Posterior cingulate gyrus (tissue), 11 donors: ENCODE measurements around the gene ZFR2.

ENCODE experiments used
- DNase-seq, 10 donors: peaks; one replicate each; pipeline versions ENCODE4 v3.0.0 to v3.0.0-alpha.2; 2020 to 2021; ENCODE audit warnings: mixed read lengths in 3 of 10
- intact Hi-C: fragments of 100-400 bp; cut with DNase I; formaldehyde crosslinking; loops from one replicate; pipeline ENCODE4 v1.15.1; 2023

ZFR2 gene

DNA sequence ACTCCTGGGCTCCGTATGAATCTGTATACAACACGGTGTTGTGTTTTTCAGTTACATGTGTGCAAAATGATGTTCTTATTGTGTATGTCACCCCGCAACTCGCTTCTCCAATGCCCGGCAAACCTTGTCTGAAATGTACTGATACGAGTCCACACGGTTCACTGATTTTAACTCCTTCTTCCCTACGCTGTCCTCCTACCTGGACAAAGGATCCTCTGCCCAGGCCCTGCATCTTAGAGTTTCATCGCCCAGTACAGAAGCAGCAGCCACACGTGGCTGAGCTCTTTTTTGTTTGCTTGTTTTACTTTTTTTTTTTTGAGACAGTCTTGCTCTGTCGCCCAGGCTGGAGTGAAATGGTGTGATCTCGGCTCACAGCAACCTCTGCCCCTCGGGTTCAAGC lies 28.9 kb downstream of the ZFR2 start:
- intact Hi-C loops: no loop called here
- DNase-seq: no peak

DNA sequence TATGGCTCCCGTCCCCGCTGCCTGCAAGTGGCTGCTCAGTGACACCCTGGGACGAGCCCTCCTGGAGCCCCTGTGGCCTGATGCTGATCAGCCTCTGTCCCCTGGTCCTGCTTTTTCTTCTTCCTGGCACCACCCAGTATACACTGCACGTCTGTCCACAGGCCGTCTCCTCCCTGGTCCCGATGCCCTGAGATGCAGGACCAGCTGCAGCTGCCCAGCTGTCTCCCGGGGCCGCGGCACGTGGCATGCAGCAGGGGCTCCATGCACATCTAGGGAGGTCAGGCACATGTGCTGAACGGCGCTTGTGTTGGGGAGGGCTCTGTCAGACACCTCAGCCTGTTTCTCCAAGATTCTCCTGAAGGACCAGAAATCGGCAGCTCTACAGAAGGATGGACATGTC lies 30.2 kb downstream of the ZFR2 start:
- no peak for DNase-seq
- intact Hi-C loops: no loop called here

DNA sequence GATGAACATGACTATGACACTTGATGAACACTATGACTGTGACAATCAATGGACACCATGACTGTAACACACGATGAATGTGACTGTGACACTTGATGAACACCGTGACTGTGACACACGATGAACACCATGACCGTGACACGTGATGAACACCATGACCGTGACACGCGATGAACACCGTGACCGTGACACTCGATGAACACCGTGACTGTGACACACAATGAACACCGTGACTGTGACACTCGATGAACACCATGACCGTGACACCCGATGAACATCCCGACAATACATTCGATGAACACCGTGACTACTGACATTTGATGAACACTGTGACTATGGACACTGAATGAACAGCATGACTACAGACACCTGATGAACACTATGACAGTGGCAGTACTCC lies 30.9 kb downstream of the ZFR2 start:
- intact Hi-C loops: no loop called here
- DNase-seq: no peak

DNA sequence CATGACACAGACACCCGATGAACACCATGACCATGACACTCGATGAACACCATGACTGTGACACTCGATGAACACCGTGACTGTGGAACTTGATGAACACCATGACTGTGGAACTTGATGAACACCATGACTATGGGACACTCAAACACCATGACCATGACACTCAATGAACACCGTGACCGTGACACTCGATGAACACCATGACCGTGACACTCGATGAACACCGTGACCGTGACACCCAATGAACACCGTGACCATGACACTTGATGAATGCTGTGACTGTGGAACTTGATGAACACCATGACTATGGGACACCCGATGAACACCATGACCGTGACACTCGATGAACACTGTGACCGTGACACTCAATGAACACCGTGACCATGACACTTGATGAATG lies 31.5 kb downstream of the ZFR2 start:
- DNase-seq: no peak
- intact Hi-C loops: no loop called here

DNA sequence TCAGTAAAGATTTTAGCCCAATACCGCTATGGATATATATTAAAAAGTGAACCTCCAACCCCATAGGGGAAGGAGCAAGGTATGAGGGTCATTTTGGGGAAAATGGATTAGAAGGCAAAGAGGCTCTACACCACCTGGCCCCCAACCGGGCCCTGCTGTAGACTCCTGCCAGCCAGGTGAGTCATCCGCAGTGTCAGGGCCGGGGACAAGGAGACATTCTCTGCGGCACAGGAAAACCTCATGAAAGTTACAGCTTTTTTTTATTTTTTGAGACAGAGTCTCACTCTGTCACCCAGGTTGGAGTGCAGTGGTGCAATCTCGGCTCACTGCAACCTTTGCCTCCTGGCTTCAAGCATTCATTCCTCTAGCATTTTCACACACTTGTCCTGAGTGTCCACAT lies 32.0 kb downstream of the ZFR2 start:
- no peak for DNase-seq
- intact Hi-C loops: no loop called here

DNA sequence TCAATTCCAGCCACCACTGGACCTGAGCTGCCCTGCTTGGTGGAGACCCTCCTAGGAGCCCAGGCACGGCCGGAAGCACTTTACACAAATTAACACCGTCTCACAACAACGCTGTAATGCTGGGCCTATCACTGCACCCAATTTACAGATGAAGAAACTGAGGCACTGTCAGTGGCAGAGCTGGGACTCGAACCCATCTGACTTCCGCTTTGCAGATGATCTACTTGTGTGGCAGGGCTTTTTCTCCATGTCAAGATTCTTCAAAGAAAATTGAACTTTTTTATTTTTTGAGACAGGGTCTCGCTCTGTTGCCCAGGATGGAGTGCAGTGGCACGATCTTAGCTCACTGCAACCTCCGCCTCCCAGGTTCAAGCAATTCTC lies 33.8 kb downstream of the ZFR2 start:
- intact Hi-C loops: no loop called here
- no peak for DNase-seq

DNA sequence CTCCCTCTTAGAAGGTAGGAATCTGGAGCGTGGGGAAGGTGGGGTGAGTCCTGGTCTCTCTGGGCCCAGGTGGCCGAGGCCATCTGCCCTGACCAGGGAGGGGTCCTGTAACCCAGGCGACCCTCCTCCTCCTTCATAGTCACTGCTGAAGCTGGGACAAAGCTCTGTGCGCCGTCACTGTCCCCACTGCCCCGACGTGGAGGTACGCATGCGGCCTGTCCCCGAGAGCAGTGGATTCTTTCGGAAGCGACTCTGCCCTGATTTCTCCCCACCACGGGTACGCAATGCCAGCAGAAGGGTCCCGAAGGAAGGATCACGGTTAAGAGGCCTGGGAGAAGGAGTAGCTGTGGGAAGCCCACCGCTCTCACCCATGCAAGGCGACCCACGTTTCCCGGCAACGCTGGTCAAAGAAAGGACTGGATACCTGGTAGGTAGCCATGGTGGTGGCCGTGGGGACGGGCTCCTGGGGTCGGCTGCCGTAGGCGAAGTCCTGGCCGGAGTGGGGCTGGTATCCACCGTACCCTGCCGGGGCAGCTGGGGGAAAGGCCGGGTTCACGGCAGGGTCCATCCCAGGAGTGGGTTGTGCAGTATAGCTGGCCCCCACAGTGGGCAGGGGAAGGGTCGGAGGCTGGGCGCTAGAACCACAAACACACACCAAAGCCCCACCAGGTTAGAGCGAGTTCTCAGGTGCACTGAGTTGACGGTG lies 34.3 kb downstream of the ZFR2 start:
- DNase-seq: peak in 1 of 10 donors; percentile 70
- intact Hi-C loops: no loop called here

DNA sequence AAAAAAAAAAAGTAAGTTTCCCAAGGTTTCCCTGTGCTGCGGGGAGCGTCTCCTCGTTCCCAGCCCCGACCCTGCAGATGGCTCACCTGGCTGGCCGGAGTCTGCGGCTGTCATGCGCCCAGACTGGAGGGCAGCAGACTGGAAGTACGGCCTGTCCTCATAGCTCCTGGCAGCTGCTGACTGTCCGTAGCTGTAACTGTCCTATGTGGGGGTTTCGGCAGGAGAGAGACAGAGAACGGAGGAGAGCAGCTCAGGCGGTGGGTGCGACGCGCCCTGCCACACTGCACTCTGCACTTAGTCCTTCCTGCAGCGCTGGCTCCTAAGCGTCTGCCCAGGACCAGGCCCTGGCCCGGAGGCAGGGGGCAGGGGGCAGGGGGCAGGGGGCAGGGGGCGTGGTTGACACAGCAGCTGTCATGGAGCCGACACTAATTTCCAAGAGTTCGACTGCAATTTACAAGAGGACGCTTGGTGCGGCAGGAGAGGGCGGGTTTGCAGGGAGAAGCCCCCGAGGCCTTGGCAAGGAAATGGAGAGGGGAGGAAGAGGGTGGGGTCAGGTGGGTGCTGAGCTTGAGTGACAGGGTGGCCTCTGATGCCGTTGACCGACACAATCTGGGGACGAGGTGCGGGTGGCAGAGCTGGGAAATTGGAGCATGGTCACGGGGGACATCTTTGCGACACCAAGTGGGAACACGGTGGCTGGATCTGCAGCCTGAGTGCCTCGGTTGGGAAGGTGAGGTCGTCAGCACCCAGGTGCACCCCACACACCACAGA lies 35.1 kb downstream of the ZFR2 start:
- intact Hi-C loops: no loop called here
- peak in 1 of 10 donors; percentile 48 for DNase-seq

DNA sequence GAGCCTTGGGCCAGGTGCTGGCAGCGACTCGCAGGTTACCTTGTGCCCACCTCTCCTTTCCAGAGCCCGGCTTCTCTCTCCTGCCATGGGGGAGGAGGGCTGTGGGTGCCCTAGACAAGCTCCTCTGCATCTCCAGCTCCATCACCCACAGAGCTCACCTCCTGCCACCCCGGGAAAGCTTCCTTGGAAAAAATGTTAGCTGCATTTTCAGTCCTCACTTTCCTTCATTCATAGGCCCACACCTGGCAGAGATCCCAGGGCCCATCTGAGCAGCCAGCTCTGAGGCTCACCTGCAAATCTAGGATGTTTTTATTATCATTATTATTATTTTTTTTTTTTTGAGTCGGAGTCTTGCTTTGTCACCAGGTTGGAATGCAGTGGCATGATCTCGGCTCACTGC lies 36.8 kb downstream of the ZFR2 start:
- DNase-seq: no peak
- intact Hi-C loops: no loop called here

DNA sequence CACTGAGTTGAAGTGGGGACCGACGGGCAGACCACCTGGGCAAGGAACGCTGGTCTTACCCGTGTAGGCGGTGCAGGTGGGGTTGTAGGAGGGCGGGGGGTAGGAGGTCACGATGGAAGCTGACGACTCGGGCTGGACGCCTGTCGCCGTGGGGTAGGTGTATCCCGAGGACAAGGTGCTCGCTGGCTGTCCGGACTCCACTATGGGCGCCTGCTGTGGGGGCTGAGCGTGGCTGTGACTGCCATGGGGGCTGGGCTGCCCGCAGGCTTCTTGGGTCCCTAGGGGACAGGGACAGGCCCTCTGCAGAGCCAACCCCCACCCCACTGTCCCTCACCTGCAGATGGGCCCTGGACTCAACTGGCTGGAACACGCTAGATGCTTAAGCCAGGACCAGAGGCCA lies 37.2 kb downstream of the ZFR2 start:
- intact Hi-C loops: no loop called here
- DNase-seq: no peak

DNA sequence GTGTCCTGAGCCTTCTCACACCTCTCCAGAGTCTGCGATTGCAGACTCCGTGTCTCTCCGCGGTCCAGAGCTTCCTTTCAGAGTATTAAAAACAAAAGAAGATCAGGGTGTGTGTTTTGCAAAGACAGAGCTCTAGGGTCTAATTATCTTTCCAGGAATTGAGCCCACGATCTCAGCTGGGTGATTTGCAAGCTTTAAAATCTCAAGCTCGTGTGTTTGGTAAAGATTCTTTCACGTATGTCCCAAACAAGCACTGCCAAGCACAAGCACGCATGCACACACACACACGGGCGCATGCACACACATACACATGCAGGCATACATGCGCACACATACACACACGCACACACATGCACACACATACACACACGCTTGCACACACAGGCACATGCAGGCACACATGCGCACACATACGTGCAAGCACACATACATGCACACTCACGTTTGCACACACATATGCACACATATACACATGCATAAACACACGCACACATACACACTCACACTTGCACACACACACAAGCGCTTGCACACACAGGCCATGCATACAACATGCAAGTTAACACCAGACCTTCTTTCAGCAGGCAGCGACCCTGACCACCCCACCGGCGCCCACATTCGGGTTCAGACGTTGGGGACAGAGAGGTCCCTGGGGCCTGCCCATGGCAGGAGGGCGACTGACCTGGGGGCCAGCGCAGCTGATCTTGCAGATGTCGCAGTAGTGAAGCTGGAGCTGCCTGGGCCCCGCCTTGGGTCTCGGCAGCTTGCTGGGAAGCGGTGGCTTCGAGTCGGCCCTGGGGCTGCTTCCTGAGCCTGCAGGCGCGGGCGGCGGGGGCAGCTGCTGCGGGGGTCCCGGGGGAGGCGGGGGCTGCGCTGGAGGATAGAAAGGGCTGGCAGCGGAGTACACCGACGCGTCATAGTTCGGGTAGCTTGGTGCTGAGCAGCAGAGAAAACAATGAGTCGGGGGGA lies 37.9 kb downstream of the ZFR2 start:
- intact Hi-C loops: no loop called here
- no peak for DNase-seq

DNA sequence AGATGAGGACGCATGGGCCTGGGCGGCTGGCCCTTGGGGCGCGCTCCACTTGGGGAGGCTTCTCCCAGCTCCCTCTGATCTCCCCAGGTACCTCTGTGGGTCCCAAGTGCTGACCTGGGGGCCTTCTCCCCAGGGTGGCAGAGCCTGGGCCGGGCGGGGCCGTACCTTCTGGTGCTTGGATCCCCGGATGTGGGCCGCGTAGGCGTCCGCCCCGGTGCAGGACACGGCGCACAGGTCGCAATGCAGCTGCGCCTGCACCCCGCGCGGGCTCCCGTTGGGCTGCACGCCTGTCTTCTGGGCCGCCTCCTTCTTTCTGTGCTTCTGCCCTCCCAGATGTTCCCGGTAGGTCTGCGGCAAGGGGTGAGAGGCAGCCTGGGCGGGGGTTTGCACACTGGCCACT lies 41.5 kb downstream of the ZFR2 start:
- no peak for DNase-seq
- intact Hi-C loops: no loop called here

DNA sequence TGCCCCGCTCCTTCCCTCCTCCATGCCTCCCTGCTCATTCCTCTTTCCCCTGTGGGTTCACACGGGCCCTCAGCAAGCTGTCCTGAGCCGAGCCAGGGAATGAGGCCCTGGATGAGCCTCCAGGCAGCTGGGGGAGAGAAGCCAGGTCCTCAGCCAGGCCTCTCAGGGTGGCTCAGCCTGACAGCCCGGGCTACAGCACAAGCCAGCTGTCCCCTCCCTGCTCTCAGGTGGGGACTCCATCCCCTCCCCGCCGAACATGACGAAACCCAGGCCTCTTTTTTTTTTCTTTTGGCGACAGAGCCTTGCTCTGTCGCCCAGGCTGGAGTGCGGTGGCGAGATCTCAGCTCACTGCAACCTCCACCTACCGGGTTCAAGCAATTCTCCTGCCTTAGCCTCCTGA lies 42.7 kb downstream of the ZFR2 start:
- intact Hi-C loops: no loop called here
- no peak for DNase-seq

DNA sequence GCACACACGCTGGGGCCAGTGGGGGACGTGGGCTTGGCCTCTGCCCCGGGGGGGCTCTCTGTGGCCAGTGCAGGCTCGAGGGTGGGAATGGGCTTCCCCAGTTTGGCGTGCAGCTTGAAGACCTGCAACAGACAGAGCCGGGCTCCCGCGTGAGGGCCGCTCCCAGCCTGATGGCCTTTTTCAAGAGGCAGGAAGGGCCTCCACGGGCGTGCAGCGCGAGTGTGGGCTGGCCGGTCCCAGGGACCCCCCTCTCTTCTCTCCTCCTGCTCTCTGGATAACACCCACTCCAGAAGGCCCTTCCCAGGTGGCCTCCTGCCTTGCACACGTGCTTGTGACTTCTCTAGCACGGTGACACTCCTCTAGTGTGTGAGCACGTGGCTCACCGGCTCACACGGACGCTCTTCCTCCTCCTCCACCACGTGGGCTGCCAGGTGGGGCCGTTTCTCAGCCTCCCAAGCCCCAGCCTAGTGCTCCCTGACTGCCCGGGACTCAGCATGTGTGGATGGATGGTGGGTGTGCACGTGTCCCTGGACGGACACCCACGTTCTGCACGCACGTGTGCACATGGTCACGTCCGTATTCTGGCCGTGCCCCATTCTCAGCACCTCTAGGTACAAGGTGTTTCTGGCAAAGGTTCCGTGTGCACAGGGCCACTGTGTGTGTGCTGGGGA lies 43.4 kb downstream of the ZFR2 start:
- DNase-seq: no peak
- intact Hi-C loops: no loop called here

DNA sequence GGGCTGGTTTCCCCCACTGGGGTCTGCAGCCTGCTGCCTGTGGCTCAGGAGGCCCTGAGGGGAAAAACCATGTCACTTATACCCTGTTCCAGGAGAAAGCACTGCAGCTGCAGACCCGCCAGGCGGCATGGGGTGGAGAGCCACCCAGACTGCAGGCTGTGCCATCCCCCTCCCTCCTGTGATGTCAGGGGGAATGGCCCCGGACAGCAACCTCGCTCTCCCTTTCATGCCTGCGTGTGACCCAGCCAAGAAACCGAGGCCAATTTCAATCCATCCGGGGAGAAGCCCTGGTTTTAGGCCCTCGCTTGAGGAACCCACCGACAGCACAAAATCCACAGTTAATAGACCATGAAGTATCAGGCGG lies 45.5 kb downstream of the ZFR2 start:
- no peak for DNase-seq
- intact Hi-C loops: no loop called here

DNA sequence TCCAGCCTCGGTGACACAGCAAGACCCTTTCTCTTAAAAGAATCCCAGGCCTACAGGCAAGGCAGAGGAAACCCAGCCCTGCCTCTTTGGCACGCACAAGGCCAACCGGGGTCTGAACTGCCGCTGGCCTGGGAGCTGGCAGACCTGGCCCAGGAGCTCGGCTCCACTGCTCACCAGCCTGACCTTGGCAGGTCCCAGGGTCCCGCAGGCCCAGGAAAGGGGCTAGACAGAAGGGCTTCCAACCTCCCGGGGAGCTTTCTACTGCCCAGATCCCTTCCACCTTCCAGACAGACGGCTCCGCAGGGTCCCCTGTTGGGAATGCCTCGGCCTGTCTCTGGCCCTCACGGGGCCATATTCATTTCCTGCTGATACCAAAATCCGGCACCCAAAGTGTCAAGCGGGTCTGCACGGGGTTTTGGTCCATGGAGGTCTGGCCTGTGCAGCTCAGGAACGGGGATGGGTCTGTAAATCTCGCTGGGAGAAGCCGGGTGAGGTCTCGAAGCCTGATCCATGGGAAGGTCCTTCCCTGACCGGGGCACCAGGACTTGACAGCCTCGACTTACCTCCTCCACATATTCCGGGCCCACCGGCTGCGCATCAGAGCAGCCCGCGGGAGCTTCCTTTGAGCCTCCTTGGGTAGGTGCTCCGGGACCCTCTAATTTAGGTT lies 46.0 kb downstream of the ZFR2 start:
- intact Hi-C loops: no loop called here
- no peak for DNase-seq

DNA sequence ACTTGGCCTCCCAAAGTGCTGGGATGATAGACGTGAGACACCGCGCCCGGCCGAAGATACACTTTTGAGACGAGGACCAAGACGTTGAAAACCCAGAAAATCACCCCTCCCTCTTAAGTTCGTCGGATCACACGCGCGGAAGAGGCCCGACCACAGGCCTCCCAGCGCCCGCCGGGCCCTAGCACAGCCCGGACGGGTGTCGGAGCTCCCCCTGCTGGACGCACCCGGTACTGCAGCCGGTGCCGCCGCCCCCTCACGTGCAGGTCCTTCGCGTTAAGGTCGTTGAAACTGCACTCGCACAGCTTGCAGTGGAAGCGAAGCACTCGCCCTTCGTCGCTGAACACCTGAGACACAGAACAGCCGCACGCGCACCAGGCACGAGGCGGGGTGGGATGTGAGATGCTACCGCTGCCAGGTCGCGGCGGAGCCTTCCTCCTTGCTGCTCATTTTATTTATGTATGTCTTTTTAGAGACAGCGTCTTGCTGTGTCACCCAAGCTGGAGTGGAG lies 46.9 kb downstream of the ZFR2 start:
- intact Hi-C loops: no loop called here

DNA sequence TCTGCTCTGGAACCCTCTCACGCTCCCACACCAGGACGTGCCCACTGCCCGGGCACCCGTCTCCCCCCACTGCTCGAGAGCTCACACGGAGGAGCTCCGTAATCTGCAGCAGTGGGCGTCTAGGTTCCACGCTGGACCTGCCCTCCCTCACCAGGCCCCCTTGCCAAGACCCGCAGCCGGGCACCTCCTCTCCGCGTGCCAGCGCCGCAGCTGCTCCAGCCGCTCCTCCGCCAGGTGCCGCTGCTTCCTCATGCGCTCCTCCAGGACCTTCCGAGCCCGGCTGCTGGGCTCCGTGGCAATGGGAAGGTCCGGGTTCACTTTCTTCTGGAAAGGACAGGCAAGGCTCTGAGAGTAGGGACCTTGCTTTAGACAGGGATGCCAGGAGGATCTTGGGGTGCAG lies 47.7 kb downstream of the ZFR2 start:
- intact Hi-C loops: no loop called here
- DNase-seq: no peak

More for the DNA sequence above, 46.9 kb downstream of the ZFR2 start:
- DNase-seq: peak in 4 of 10 donors; percentile 40 to 61 (median 51)

DNA sequence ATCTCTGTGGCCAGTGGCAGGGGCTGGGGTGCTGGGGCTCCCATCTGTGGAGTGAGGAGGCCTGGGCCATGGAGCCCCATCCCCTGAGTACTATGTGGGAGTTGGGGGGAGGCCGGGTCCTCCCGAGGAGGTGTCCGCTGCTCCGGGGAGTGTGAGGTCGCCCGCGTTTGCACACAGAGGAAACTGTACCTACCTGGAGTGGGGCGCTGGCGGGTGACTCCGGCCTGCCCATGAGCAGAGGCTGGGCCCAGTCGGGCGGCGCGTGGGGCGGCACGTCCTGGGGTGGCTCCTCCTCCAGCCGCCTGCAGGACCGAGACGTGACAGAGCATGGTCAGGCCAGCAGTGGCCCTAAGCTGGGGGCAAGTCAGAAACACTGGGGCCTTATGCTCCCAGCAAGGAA lies 48.8 kb downstream of the ZFR2 start:
- intact Hi-C loops: no loop called here
- DNase-seq: no peak

DNA sequence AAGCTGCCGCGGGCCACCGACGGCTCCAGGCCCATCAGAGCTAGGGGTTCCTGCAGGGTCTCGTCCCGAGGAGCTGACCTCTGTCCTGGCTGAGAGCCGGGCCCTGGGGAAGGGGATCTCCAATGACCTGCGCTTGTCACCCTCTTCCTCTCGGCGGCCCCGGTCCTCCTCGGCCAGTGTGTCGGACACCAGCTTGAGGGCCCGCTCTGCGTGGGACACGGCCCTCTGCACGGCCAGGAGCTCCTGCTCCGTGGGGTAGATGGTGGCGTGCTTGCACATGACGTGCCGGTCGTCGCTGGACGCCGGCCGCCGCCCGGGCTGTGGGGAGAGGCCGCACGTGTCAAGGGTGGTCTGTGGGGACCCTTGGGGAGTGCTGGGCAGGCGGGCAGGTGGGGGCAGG lies 49.9 kb downstream of the ZFR2 start:
- DNase-seq: peak in 1 of 10 donors; percentile 70
- intact Hi-C loops: no loop called here
